ENCODE results near the gene PJA2. TPM values are rescaled to one million over a fixed set of nuclear protein-coding genes. Genes with fewer than 3 reads are reported as not detected.

The PJA2 gene
- polyA plus RNA-seq, 4 donors: 23.0 to 80.5 (median 31.8) TPM

DNA sequence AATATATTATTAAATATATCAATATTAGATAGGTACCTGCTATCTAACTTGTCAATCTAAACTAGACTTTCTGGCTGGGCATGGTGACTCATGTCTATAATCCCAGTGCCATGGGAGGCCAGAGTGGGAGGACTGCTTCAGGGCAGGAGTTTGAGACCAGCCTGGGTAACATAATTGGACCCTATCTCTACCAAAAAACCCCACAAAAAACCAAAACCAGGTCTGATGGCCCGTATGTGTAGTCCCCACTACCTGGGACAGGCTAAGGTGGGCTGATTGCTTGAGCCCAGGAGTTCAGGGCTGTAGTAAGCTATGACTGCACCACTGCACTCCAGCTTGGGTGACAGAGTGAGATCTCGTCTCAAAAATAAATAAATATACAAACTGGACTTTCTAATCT lies 55.0 kb downstream of the PJA2 start:
- no peaks in the 10 kb centered on the region for H3K9me3 ChIP-seq (ENCODE audit: control insufficient read depth in 2 of 2, insufficient read depth in 1 of 2, low read depth in 1 of 2, low read length in 1 of 2)
- no peak overlapping the region for H3K27ac ChIP-seq (ENCODE audit: low read depth in 1 of 3, low read length in 2 of 3)
- H3K27me3 ChIP-seq (ENCODE audit: control insufficient read depth in 3 of 3, insufficient read depth in 3 of 3, low read length in 3 of 3): no peaks in the 10 kb centered on the region
- H3K36me3 ChIP-seq (ENCODE audit: control insufficient read depth in 3 of 3, insufficient read depth in 2 of 3, low read depth in 1 of 3, low read length in 3 of 3): peaks cover 0 to 12% (median 11%) of the 10 kb centered on the region in 3 donors
- DNase-seq (peak; percentile 13 to 24), FAIRE-seq (no peak)
- no peaks in the 10 kb centered on the region for H3K4me1 ChIP-seq (ENCODE audit: control insufficient read depth in 3 of 3, insufficient read depth in 2 of 3, low read depth in 1 of 3, low read length in 2 of 3)
- H3K4me3 ChIP-seq (ENCODE audit: low read depth in 1 of 3, low read length in 3 of 3): no peak overlapping the region
- 90 to 95% (median 94%) methylated on average over 2 of the region's 2 CpGs for WGBS, 3 donors

GRCh38 chr5:109351988-109352864 lies 57.5 kb downstream of the PJA2 start:
- Histone ChIP-seq H3K27me3 (ENCODE audit: control insufficient read depth in 3 of 3, insufficient read depth in 3 of 3, low read length in 3 of 3) (no peaks in the 10 kb centered on the region), H3K27ac (ENCODE audit: low read depth in 1 of 3, low read length in 2 of 3) (no peak overlapping the region), H3K4me3 (ENCODE audit: low read depth in 1 of 3, low read length in 3 of 3) (no peak overlapping the region), H3K4me1 (ENCODE audit: control insufficient read depth in 3 of 3, insufficient read depth in 2 of 3, low read depth in 1 of 3, low read length in 2 of 3) (no peaks in the 10 kb centered on the region), H3K9me3 (ENCODE audit: control insufficient read depth in 2 of 2, insufficient read depth in 1 of 2, low read depth in 1 of 2, low read length in 1 of 2) (no peaks in the 10 kb centered on the region), H3K36me3 (ENCODE audit: control insufficient read depth in 3 of 3, insufficient read depth in 2 of 3, low read depth in 1 of 3, low read length in 3 of 3) (peaks cover 0 to 11% (median 6%) of the 10 kb centered on the region in 3 donors)
- FAIRE-seq (no peak), DNase-seq (peak; percentile 8 to 41)
- WGBS, 3 donors: 93 to 99% (median 97%) methylated on average over 2 of the region's 2 CpGs

GRCh38 chr5:109350537-109351270 lies 59.1 kb downstream of the PJA2 start:
- WGBS, 3 donors: 75 to 81% (median 80%) methylated on average over 5 of the region's 5 CpGs
- H3K27me3 ChIP-seq (ENCODE audit: control insufficient read depth in 3 of 3, insufficient read depth in 3 of 3, low read length in 3 of 3): no peaks in the 10 kb centered on the region
- no peaks in the 10 kb centered on the region for H3K4me1 ChIP-seq (ENCODE audit: control insufficient read depth in 3 of 3, insufficient read depth in 2 of 3, low read depth in 1 of 3, low read length in 2 of 3)
- no peak overlapping the region for H3K4me3 ChIP-seq (ENCODE audit: low read depth in 1 of 3, low read length in 3 of 3)
- peaks cover 2 to 12% (median 3%) of the 10 kb centered on the region in 3 donors for H3K36me3 ChIP-seq (ENCODE audit: control insufficient read depth in 3 of 3, insufficient read depth in 2 of 3, low read depth in 1 of 3, low read length in 3 of 3)
- H3K9me3 ChIP-seq (ENCODE audit: control insufficient read depth in 2 of 2, insufficient read depth in 1 of 2, low read depth in 1 of 2, low read length in 1 of 2): no peaks in the 10 kb centered on the region
- H3K27ac ChIP-seq (ENCODE audit: low read depth in 1 of 3, low read length in 2 of 3): no peak overlapping the region
- DNase-seq (no peak), FAIRE-seq (no peak)

GRCh38 chr5:109349388-109349787 lies 60.4 kb downstream of the PJA2 start:
- DNase-seq (no peak), FAIRE-seq (no peak)
- 91 to 94% (median 92%) methylated on average over 2 of the region's 2 CpGs for WGBS, 3 donors
- H3K27me3 ChIP-seq (ENCODE audit: control insufficient read depth in 3 of 3, insufficient read depth in 3 of 3, low read length in 3 of 3): no peaks in the 10 kb centered on the region
- no peak overlapping the region for H3K27ac ChIP-seq (ENCODE audit: low read depth in 1 of 3, low read length in 2 of 3)
- peaks cover 3 to 9% (median 3%) of the 10 kb centered on the region in 3 donors for H3K36me3 ChIP-seq (ENCODE audit: control insufficient read depth in 3 of 3, insufficient read depth in 2 of 3, low read depth in 1 of 3, low read length in 3 of 3)
- no peak overlapping the region for H3K4me3 ChIP-seq (ENCODE audit: low read depth in 1 of 3, low read length in 3 of 3)
- H3K9me3 ChIP-seq (ENCODE audit: control insufficient read depth in 2 of 2, insufficient read depth in 1 of 2, low read depth in 1 of 2, low read length in 1 of 2): no peaks in the 10 kb centered on the region
- no peaks in the 10 kb centered on the region for H3K4me1 ChIP-seq (ENCODE audit: control insufficient read depth in 3 of 3, insufficient read depth in 2 of 3, low read depth in 1 of 3, low read length in 2 of 3)

DNA sequence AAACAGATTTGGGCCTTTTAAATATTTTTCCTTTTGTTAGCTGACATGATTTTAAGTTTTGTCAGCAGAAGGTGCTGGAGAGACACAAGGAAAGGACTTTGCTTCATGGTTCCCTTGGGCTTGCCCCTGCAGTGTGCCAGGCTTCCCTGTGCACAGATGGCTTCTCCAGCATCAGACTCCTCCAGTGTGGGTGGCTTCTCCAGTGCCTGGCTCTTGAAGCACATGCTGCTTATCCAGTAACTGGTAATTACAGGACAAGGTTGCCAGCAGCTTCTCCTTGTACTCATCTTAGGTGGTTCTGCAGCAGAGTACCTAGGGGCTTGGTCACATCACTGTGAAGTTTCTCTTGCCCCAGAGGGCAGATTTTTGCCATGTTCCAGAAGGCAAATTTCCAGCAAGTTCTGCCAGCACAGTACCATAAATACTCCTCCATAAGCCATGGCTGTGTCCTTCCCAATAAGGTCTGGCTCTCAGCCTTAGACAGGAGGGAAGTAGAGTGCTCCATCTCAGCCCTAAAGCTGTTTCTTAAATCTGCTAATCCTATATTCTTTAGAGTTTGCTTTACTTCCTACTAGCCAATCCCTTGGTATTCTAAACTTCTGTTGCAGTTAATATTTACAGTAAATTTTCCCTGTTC lies 62.4 kb downstream of the PJA2 start:
- Histone ChIP-seq H3K27ac (ENCODE audit: low read depth in 1 of 3, low read length in 2 of 3) (no peak overlapping the region), H3K4me3 (ENCODE audit: low read depth in 1 of 3, low read length in 3 of 3) (no peak overlapping the region), H3K4me1 (ENCODE audit: control insufficient read depth in 3 of 3, insufficient read depth in 2 of 3, low read depth in 1 of 3, low read length in 2 of 3) (no peaks in the 10 kb centered on the region)

DNA sequence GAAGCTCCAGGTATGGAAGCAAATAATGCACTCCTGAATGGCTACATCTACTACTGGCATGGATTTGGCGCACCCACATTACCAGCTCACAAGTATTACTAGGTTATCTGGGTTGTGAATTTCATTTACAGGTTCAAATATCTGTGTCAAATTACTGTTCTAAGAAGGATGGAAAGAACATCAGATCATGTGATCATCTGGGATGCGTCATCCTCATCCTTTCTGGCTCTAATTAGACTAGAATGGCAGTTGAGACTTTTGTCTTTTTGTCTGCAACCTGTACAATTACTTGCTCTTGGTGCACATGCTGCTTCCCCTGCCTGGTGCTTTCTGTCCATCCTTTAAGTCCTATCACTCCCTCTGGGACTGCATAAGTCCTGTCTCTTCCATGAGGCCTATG lies 64.1 kb downstream of the PJA2 start:
- DNase-seq: no peak
- Histone ChIP-seq H3K4me3 (ENCODE audit: low read depth in 1 of 3, low read length in 3 of 3) (no peak overlapping the region), H3K27me3 (ENCODE audit: control insufficient read depth in 3 of 3, insufficient read depth in 3 of 3, low read length in 3 of 3) (no peaks in the 10 kb centered on the region), H3K9me3 (ENCODE audit: control insufficient read depth in 2 of 2, insufficient read depth in 1 of 2, low read depth in 1 of 2, low read length in 1 of 2) (no peaks in the 10 kb centered on the region), H3K27ac (ENCODE audit: low read depth in 1 of 3, low read length in 2 of 3) (no peak overlapping the region), H3K4me1 (ENCODE audit: control insufficient read depth in 3 of 3, insufficient read depth in 2 of 3, low read depth in 1 of 3, low read length in 2 of 3) (no peaks in the 10 kb centered on the region), H3K36me3 (ENCODE audit: control insufficient read depth in 3 of 3, insufficient read depth in 2 of 3, low read depth in 1 of 3, low read length in 3 of 3) (peaks cover 2 to 13% (median 3%) of the 10 kb centered on the region in 3 donors)
- 98 to 100% (median 98%) methylated on average over 2 of the region's 2 CpGs for WGBS, 3 donors
- FAIRE-seq: no peak

More for the DNA sequence above, 62.4 kb downstream of the PJA2 start:
- Histone ChIP-seq H3K27me3 (ENCODE audit: control insufficient read depth in 3 of 3, insufficient read depth in 3 of 3, low read length in 3 of 3) (no peaks in the 10 kb centered on the region), H3K36me3 (ENCODE audit: control insufficient read depth in 3 of 3, insufficient read depth in 2 of 3, low read depth in 1 of 3, low read length in 3 of 3) (peaks cover 3 to 13% (median 3%) of the 10 kb centered on the region in 3 donors), H3K9me3 (ENCODE audit: control insufficient read depth in 2 of 2, insufficient read depth in 1 of 2, low read depth in 1 of 2, low read length in 1 of 2) (no peaks in the 10 kb centered on the region)
- DNase-seq: no peak
- no peak for FAIRE-seq

- FAIRE-seq: no peak
- no peaks in the 10 kb centered on the region for H3K4me1 ChIP-seq (ENCODE audit: control insufficient read depth in 3 of 3, insufficient read depth in 2 of 3, low read depth in 1 of 3, low read length in 2 of 3)
- H3K36me3 ChIP-seq (ENCODE audit: control insufficient read depth in 3 of 3, insufficient read depth in 2 of 3, low read depth in 1 of 3, low read length in 3 of 3): peaks cover 2 to 9% (median 5%) of the 10 kb centered on the region in 3 donors
- no peaks in the 10 kb centered on the region for H3K9me3 ChIP-seq (ENCODE audit: control insufficient read depth in 2 of 2, insufficient read depth in 1 of 2, low read depth in 1 of 2, low read length in 1 of 2)
- no peaks in the 10 kb centered on the region for H3K27me3 ChIP-seq (ENCODE audit: control insufficient read depth in 3 of 3, insufficient read depth in 3 of 3, low read length in 3 of 3)
- no peak overlapping the region for H3K27ac ChIP-seq (ENCODE audit: low read depth in 1 of 3, low read length in 2 of 3)
- no peak for DNase-seq
- 89 to 98% (median 96%) methylated on average over 1 to 4 of the region's 5 CpGs for WGBS, 3 donors
- no peak overlapping the region for H3K4me3 ChIP-seq (ENCODE audit: low read depth in 1 of 3, low read length in 3 of 3)
Measured at GRCh38 chr5:109340351-109340750, 69.4 kb downstream of the PJA2 start.

- Histone ChIP-seq H3K9me3 (ENCODE audit: control insufficient read depth in 2 of 2, insufficient read depth in 1 of 2, low read depth in 1 of 2, low read length in 1 of 2) (no peaks in the 10 kb centered on the region), H3K27me3 (ENCODE audit: control insufficient read depth in 3 of 3, insufficient read depth in 3 of 3, low read length in 3 of 3) (no peaks in the 10 kb centered on the region), H3K4me3 (ENCODE audit: low read depth in 1 of 3, low read length in 3 of 3) (no peak overlapping the region), H3K27ac (ENCODE audit: low read depth in 1 of 3, low read length in 2 of 3) (no peak overlapping the region), H3K4me1 (ENCODE audit: control insufficient read depth in 3 of 3, insufficient read depth in 2 of 3, low read depth in 1 of 3, low read length in 2 of 3) (no peaks in the 10 kb centered on the region), H3K36me3 (ENCODE audit: control insufficient read depth in 3 of 3, insufficient read depth in 2 of 3, low read depth in 1 of 3, low read length in 3 of 3) (peaks cover 2 to 8% (median 6%) of the 10 kb centered on the region in 3 donors)
- FAIRE-seq (no peak), DNase-seq (no peak)
Measured at GRCh38 chr5:109335114-109335513, 74.7 kb downstream of the PJA2 start.

Data from small intestine (tissue), 7 donors.